Muscle of arm (tissue), 12 donors: ENCODE measurements around the gene DLG2. TPM values are rescaled to one million over a fixed set of nuclear protein-coding genes. Genes with fewer than 3 reads are reported as not detected.
A peak's percentile ranks its signal among the peaks of the same experiment; 100 is the strongest.
"Not testable (repeated sequence)": the region's sequence is repeated elsewhere in the genome, so short reads cannot be mapped to it uniquely, and the experiment has no call there.

Experiments used
- DNase-seq: peaks from one replicate; pipeline ENCODE4 v3.0.0-alpha.2; 2013
- polyA plus RNA-seq, 12 donors: library from polyadenylated mRNA; unstranded; fragments of 120-200 nt; gene quantifications; one replicate each; pipeline ENCODE4 v1.2.1, GENCODE V29; 2013; ENCODE audit not compliant: insufficient read length in 12 of 12

DLG2 gene
- polyA plus RNA-seq, 12 donors: 8.3 to 18.2 (median 14.0) TPM; not detected in 1

GRCh38 chr11:83642500-83642899 lies 1984.6 kb downstream of the DLG2 start:
- no peak for DNase-seq

- DNase-seq: peak; percentile 93
Measured at GRCh38 chr11:83641511-83641910, 1985.6 kb downstream of the DLG2 start.

- DNase-seq: no peak
Measured at GRCh38 chr11:83639995-83640758, 1987.0 kb downstream of the DLG2 start.

GRCh38 chr11:83635166-83635565 lies 1992.0 kb downstream of the DLG2 start:
- no peak for DNase-seq

- DNase-seq: no peak
Measured at GRCh38 chr11:83630211-83630610, 1996.9 kb downstream of the DLG2 start.

GRCh38 chr11:83629775-83630174 lies 1997.4 kb downstream of the DLG2 start:
- no peak for DNase-seq

- no peak for DNase-seq
Measured at GRCh38 chr11:83628622-83629355, 1998.4 kb downstream of the DLG2 start.

- DNase-seq: no peak
Measured at GRCh38 chr11:83625336-83625735, 2001.8 kb downstream of the DLG2 start.

- DNase-seq: no peak
Measured at GRCh38 chr11:83617671-83618070, 2009.5 kb downstream of the DLG2 start.

GRCh38 chr11:83613767-83614121 lies 2013.4 kb downstream of the DLG2 start:
- DNase-seq: no peak

- DNase-seq: no peak
Measured at GRCh38 chr11:83612891-83613766, 2014.0 kb downstream of the DLG2 start.

- DNase-seq: no peak
Measured at GRCh38 chr11:83611600-83611999, 2015.5 kb downstream of the DLG2 start.

GRCh38 chr11:83611031-83611430 lies 2016.1 kb downstream of the DLG2 start:
- DNase-seq: no peak

GRCh38 chr11:83609191-83609590 lies 2018.0 kb downstream of the DLG2 start:
- DNase-seq: no peak

- no peak for DNase-seq
Measured at GRCh38 chr11:83608571-83608970, 2018.6 kb downstream of the DLG2 start.

GRCh38 chr11:83601914-83602527 lies 2025.1 kb downstream of the DLG2 start:
- DNase-seq: no peak

GRCh38 chr11:83601201-83601913 lies 2025.8 kb downstream of the DLG2 start:
- DNase-seq: no peak

- DNase-seq: no peak
Measured at GRCh38 chr11:83600661-83601060, 2026.5 kb downstream of the DLG2 start.

GRCh38 chr11:83599066-83599465 lies 2028.1 kb downstream of the DLG2 start:
- no peak for DNase-seq

- not testable (repeated sequence) for DNase-seq
Measured at GRCh38 chr11:83587797-83588196, 2039.3 kb downstream of the DLG2 start.

- DNase-seq: no peak
Measured at GRCh38 chr11:83583757-83584366, 2043.3 kb downstream of the DLG2 start.
